OCI-LY1 (cell line): ENCODE data around the gene NAT8.

Source experiments
- H2AFZ ChIP-seq: fragments of 200-600 bp; sonication (generic), shearing (Covaris generic); 2 replicates; pipeline ENCODE4 v1.6.0; 2014; ENCODE audit warnings: antibody characterized with exemption, mild to moderate bottlenecking, low read length
- H3F3A ChIP-seq: fragments of 200-600 bp; sonication (generic), shearing (Covaris generic); 2 replicates; pipeline ENCODE4 v1.6.0; 2014; ENCODE audit warnings: mild to moderate bottlenecking, antibody characterized with exemption, low read length, moderate library complexity; ENCODE audit not compliant: insufficient read depth
- H3K27ac ChIP-seq: fragments of 200-600 bp; sonication (generic); 2 replicates; pipeline ENCODE4 v1.5.1; 2014; ENCODE audit warnings: low read length, mixed run types, mild to moderate bottlenecking, low read depth; ENCODE audit not compliant: poor library complexity, severe bottlenecking
- H3K27me3 ChIP-seq: fragments of 200-600 bp; sonication (generic); 2 replicates; pipeline ENCODE4 v1.6.0; 2014; ENCODE audit warnings: antibody characterized with exemption, mild to moderate bottlenecking, low read length, moderate library complexity; ENCODE audit not compliant: insufficient read depth
- H3K36me3 ChIP-seq: fragments of 200-600 bp; sonication (generic); 2 replicates; pipeline ENCODE4 v1.6.1; 2014; ENCODE audit warnings: mild to moderate bottlenecking, antibody characterized with exemption, low read length, moderate library complexity, mixed read lengths; ENCODE audit not compliant: insufficient read depth
- H3K4me1 ChIP-seq: fragments of 200-600 bp; sonication (generic); 2 replicates; pipeline ENCODE4 v1.5.1; 2014; ENCODE audit warnings: mild to moderate bottlenecking, low read length, moderate library complexity; ENCODE audit not compliant: insufficient read depth, severe bottlenecking
- H3K4me2 ChIP-seq: fragments of 200-600 bp; sonication (generic), shearing (Covaris generic); 2 replicates; pipeline ENCODE4 v1.6.1; 2014; ENCODE audit warnings: low read length
- H3K4me3 ChIP-seq: fragments of 200-600 bp; sonication (generic); 2 replicates; pipeline ENCODE4 v1.5.1; 2014; ENCODE audit warnings: low read length, low read depth, mild to moderate bottlenecking, mixed read lengths; ENCODE audit not compliant: poor library complexity, severe bottlenecking
- H3K79me2 ChIP-seq: fragments of 200-600 bp; shearing (Covaris generic); 2 replicates; pipeline ENCODE4 v1.6.1; 2016; ENCODE audit warnings: mixed run types, low read length, mixed read lengths; ENCODE audit not compliant: insufficient read depth
- H3K9ac ChIP-seq: fragments of 200-600 bp; sonication (generic), shearing (Covaris generic); 2 replicates; pipeline ENCODE4 v1.6.1; 2014; ENCODE audit warnings: mild to moderate bottlenecking, low read length, mixed read lengths
- H3K9me2 ChIP-seq: fragments of 200-600 bp; sonication (generic), shearing (Covaris generic); 2 replicates; pipeline ENCODE4 v1.6.1; 2014; ENCODE audit warnings: low read depth, mild to moderate bottlenecking, low read length, mixed read lengths
- H3K9me3 ChIP-seq: fragments of 200-600 bp; shearing (Covaris generic); 2 replicates; pipeline ENCODE4 v1.6.1; 2014; ENCODE audit warnings: low read length, mixed read lengths
- H4K20me1 ChIP-seq: fragments of 200-600 bp; sonication (generic), shearing (Covaris generic); 2 replicates; pipeline ENCODE4 v1.6.0; 2016; ENCODE audit warnings: mild to moderate bottlenecking, low read length; ENCODE audit not compliant: insufficient read depth
- EZH2 ChIP-seq: fragments of 200-600 bp; sonication (generic), shearing (Covaris generic); IDR thresholded peaks from 2 replicates; pipeline ENCODE4 v1.8.0; 2017; ENCODE audit warnings: borderline replicate concordance, mixed run types, mild to moderate bottlenecking, antibody characterized with exemption, low read length, moderate library complexity, mixed read lengths
- TF ChIP-seq, protein P1 (sequence below): fragments of 200-600 bp; sonication (generic), shearing (Covaris generic); IDR thresholded peaks from 2 replicates; pipeline ENCODE4 v1.5.1; 2017; ENCODE audit warnings: mild to moderate bottlenecking, antibody characterized with exemption, low read length, moderate library complexity, mixed read lengths

Gene NAT8

DNA sequence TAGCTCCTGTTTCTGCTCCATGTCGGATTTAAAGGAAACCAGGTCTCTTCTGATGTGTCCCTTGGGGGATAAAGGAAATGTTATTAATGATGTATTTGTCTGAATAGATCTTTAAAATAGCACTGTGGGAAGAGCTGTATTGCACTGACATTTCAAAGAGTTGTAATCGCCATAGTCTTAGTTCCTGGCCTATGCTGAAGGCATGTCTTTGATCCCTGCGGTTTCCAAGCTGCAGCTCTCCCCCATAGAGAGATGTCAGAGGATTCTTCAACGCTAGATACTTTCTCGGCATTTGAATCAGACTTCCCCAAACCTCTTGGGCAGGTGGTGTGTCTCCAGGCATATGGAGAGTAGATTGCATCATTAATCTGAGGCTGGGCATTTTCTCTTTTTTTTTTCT, 40.4 kb downstream of the NAT8 start:
- Histone ChIP-seq H3K4me3 (no peak overlapping the region), H3K79me2 (no peaks in the 10 kb centered on the region), H3K27ac (no peak overlapping the region), H2AFZ (no peak overlapping the region), H3K4me2 (no peak overlapping the region), H3K9me3 (no peaks in the 10 kb centered on the region), H3K9me2 (no peaks in the 10 kb centered on the region), H4K20me1 (no peaks in the 10 kb centered on the region), H3K27me3 (no peaks in the 10 kb centered on the region), H3K4me1 (no peaks in the 10 kb centered on the region), H3K36me3 (peaks cover 6% of the 10 kb centered on the region; the same call in 1 of the 2 replicates), H3F3A (no peaks in the 10 kb centered on the region), H3K9ac (no peak overlapping the region)
- TF ChIP-seq, protein P1, sequence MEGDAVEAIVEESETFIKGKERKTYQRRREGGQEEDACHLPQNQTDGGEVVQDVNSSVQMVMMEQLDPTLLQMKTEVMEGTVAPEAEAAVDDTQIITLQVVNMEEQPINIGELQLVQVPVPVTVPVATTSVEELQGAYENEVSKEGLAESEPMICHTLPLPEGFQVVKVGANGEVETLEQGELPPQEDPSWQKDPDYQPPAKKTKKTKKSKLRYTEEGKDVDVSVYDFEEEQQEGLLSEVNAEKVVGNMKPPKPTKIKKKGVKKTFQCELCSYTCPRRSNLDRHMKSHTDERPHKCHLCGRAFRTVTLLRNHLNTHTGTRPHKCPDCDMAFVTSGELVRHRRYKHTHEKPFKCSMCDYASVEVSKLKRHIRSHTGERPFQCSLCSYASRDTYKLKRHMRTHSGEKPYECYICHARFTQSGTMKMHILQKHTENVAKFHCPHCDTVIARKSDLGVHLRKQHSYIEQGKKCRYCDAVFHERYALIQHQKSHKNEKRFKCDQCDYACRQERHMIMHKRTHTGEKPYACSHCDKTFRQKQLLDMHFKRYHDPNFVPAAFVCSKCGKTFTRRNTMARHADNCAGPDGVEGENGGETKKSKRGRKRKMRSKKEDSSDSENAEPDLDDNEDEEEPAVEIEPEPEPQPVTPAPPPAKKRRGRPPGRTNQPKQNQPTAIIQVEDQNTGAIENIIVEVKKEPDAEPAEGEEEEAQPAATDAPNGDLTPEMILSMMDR, result no peak
- no peak for TF ChIP-seq EZH2

DNA sequence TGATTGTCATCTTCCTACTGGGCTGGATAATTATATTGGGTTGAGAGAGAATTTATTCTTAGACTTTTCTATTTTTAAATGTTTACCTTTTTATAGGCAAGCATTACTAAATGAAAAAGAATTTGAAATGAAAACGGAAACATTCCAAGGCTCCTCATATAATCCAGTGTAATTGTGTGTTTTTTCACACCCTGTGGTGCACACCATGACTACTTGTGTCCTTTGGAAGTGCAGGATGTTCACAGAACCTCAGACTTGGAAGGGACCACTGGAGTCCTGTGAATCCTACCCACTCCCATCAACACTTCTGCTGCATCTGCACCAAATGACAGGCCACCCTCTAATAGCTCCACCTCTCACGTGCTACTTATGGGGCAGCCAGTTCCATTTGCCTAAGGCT, 48.0 kb downstream of the NAT8 start:
- no peaks in the 10 kb centered on the region for H3K36me3 ChIP-seq
- no peak overlapping the region for H3K4me3 ChIP-seq
- H3K27me3 ChIP-seq, result no peaks in the 10 kb centered on the region
- no peaks in the 10 kb centered on the region for H3K79me2 ChIP-seq
- no peaks in the 10 kb centered on the region for H3K9me3 ChIP-seq
- no peaks in the 10 kb centered on the region for H3F3A ChIP-seq
- H2AFZ ChIP-seq, result no peak overlapping the region
- TF ChIP-seq EZH2, result no peak
- TF ChIP-seq, protein P1, result no peak
- no peak overlapping the region for H3K4me2 ChIP-seq
- H4K20me1 ChIP-seq, result no peaks in the 10 kb centered on the region
- no peaks in the 10 kb centered on the region for H3K9me2 ChIP-seq
- H3K27ac ChIP-seq, result no peak overlapping the region
- no peak overlapping the region for H3K9ac ChIP-seq
- H3K4me1 ChIP-seq, result no peaks in the 10 kb centered on the region

DNA sequence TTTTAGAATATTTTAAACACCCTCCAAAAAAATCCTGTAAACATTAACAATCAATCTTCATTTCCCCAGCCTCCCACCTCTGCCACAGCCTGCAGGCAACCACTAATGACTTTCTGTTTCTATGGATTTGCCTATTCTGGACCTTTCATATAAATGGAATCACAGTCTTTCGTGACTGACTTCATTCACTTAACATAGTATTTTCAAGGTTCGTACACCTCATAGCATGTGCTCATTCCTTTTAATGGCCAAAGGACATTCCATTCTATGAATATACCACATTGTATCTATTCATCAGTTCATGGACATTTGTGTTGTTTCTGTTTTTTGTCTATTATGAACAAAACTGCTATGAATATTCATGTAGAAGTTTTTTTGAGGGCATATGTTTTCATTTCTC, 48.5 kb downstream of the NAT8 start:
- no peak overlapping the region for H3K4me3 ChIP-seq
- no peaks in the 10 kb centered on the region for H3K36me3 ChIP-seq
- H3K27me3 ChIP-seq, result no peaks in the 10 kb centered on the region
- H3F3A ChIP-seq, result no peaks in the 10 kb centered on the region
- H3K4me1 ChIP-seq, result no peaks in the 10 kb centered on the region
- TF ChIP-seq, protein P1, result no peak
- TF ChIP-seq EZH2, result no peak
- no peaks in the 10 kb centered on the region for H3K79me2 ChIP-seq
- H2AFZ ChIP-seq, result no peak overlapping the region
- no peak overlapping the region for H3K27ac ChIP-seq
- no peak overlapping the region for H3K4me2 ChIP-seq
- no peaks in the 10 kb centered on the region for H3K9me3 ChIP-seq
- H3K9me2 ChIP-seq, result no peaks in the 10 kb centered on the region
- no peaks in the 10 kb centered on the region for H4K20me1 ChIP-seq
- H3K9ac ChIP-seq, result no peak overlapping the region
